Stimulated activated CD4-positive, alpha-beta T cell treated with anti-CD3 and anti-CD28 coated beads, Interleukin-1b, Interleukin-23, amount 100 ng/mL, for 48 hours (primary cell): ENCODE measurements around the gene SS18L1.

Source experiments
- DNase-seq: peaks from one replicate; pipeline ENCODE4 v3.0.0-alpha.2; 2020

The SS18L1 gene

DNA sequence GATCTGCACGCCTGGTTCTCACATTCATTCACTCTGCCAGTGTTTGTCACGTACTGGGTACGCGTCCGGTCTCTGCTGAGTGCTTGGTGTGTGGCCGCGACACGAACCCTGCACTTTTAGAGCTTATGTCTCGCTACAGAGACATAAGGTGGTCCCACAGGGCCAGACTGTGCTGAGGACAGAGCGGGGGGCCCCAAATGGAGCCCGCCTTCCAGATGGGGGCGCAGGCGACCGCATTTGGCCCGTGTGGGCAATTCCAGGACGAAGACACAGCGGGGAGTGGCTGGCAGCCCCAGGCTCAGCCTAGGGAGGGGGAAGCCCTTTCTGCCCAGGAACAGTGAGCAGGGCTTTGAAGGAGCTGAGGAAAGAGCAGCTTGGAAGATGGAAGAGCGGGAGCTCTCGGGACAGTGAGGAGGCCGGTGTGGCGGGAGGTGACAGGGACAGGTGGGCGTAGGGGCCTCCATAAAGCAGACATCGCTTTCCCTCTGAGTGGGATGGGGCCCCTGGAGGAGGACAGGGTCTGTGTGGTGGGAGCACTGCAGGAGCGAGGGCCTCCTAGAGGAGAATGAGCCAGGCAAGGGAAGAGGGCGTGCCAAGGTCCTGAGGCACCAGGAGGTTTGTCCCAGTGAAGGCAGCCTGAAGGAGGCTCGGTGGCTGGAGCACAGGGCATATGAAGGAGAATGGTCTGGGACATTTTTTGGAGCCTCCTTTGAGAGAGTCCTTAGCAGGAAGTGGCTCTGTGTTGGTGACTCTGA, 31.5 kb downstream of the SS18L1 start:
- no peak for DNase-seq

DNA sequence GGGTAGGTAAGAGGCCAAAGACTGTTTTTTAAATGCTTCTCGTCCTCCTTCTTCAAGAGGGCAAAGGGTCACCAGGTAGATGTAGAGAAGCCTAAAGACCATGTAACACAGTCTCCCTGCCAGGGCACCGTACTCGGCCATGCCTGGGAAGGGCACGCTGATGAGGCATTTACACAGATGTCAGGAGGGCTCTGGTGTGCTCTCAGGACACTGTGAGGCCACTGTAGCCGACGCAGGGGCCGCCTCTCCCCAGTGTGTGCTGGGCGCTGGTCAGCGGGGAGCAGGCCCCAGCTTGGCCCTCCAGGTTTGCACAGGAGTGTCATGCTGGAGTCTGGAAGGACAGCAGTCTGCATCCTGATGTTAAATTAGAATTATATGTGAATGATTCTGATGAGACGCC, 32.1 kb downstream of the SS18L1 start:
- DNase-seq, result no peak

DNA sequence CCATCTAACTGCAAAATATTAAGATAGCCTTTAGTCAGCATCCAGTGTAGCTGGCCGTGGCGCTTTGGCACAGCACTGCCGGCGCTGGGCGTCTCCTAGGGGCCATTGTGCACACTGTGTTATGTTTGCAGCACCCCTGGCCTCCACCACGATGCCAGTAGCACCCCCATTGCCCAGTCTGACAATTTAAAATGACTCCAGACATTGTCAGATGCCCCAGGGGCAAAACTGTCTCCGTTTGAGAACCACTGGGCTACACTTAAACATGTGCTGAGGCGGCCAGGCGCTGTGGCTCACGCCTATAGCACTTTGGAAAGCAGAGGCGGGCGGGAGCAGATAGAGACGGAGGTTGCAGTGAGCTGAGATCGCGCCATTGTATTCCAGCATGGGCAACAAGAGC, 33.3 kb downstream of the SS18L1 start:
- no peak for DNase-seq

DNA sequence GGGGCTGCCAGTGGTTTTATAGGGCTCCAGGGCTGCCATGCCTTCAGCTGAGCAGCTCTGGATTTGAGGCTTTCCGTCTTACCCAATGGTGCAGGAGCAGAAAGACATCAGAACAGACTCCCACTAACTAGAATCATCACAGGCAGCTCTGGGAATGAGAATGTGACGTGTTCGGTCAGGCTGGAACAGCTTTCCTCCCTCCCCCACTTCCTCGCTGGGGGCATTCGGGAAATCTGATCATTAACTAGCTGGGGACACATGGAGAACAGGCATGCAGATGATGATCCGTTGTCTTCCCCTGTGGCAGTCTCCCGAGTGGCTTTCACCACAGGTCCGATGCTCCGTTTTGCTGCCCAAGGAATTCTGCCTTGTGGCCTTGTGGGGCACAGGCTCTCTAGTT, 33.7 kb downstream of the SS18L1 start:
- DNase-seq, result no peak

DNA sequence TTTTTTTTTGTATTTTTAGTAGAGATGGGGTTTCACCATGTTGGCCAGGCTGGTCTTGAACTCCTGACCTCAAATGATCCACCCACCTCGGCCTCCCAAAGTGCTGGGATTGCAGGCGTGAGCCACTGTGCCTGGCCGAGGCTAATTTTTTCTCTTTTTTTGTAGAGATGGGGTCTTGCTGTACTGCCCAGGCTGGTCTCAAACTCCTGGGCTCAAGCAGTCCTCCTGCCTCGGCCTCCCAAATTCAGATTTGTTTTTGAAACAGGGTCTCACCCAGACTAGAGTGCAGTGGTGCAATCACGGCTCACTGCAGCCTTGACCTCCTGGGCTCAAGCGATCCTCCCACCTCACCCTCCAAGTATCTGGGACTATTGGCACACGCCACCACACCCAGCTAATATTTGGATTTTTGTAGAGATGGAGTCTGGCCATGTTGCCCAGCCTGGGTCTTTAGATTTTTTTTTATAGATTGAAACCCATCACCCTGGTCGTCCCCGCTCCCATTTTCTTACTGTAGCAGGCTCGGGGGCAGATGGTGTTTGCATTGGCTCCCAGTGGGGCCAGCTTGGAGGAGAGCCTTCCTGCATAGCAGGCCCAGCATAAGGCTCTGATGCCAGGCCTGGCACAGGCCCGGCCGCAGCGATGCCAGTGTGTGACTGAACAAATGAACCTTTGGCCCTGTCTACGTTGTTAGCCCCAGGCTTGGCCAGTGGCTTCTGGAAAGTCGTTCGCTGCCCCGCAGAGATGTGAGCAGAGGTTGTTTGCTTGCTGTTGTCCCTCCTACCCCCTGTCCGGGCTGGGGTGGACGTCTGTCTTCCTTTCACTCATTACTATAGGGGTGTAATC, 35.0 kb downstream of the SS18L1 start:
- DNase-seq, result no peak

DNA sequence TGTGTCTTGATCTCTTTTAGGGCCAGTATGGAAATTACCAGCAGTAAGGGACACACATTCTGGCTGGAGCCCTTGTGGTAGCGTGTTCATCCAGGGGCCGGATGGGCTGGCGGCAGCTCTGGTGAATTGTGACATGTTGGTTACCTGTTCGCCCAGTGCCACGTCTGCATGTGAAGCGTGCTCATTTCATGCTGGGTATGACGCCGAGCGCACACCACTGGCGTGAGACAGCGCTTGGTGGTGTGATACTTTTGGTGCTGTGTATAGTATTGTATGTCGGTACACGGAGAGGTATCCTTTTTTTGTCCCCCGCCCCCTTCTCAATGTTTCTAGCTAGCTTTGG, 35.6 kb downstream of the SS18L1 start:
- DNase-seq, result no peak

DNA sequence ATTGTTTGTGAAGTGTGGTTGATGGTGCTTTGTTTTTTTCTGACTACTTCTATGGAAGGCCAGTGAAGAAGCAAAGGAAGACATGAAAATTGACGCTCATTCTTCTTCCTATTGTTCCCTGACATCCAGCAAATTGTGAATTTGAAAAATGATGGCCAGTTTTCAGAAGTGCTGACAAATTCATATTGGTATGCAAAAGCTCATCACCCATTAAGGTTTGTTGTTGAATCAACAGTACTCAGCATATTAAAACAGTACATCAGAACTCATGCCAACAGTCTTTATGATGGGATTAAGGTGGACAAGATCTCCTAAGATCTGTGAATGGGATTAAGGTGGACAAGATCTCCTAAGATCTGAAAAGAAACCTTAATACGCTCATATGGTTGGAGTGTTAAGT, 38.2 kb downstream of the SS18L1 start:
- no peak for DNase-seq

DNA sequence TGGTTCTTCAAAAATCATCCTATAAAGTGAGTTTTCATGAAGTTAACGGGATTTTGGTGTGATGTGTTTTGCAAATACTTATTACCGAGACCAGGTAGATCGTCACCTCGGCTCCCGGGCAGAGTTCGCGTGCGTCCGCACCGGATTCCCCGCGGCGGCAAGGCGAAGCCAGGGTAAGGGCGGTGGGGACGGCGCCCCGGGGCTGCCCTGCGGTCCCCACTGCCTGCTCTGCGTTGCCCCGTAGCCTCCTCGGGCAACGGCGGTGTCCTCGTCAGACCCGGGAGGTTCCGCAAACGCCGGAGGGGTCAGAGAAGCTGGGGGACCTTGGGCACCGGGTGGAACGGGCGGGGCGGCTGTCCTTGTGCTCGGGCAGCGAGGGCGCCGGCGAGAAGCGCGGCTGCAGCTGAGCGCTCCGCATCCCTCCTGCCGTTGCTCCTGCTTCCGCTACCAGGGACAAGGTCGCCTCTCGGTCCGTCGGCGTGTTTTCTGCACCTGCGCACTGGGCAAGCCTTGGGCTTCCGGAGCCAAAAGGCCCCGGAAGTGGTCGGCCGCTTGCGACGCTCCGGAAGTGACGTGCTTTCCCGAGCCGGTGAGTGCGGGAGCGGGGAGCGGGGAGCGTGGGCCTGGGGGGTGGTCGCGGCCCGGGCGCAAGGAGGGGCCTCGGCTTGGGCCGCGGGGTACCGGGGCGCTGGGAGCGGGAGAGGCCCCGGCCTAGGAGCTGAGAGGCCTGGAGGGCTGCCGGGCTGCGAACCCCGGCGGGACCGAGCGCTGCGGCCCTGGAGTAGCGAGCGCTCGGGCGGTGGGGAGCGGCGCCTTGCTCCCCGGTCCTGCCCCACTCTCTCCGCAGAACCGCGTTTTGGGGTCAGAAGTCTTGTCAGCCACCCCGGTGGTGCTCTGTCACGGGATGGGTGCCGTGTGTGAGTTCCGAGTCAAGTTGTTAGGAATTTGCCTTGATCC, 39.2 kb downstream of the SS18L1 start, which contains the start of gene MTG2:
Gene MTG2 (plus strand): TSS at position 560 of the 957 bp plus-strand sequence. CDS start 10,393 bp downstream, outside the sequence.
- peak; percentile 96 for DNase-seq

DNA sequence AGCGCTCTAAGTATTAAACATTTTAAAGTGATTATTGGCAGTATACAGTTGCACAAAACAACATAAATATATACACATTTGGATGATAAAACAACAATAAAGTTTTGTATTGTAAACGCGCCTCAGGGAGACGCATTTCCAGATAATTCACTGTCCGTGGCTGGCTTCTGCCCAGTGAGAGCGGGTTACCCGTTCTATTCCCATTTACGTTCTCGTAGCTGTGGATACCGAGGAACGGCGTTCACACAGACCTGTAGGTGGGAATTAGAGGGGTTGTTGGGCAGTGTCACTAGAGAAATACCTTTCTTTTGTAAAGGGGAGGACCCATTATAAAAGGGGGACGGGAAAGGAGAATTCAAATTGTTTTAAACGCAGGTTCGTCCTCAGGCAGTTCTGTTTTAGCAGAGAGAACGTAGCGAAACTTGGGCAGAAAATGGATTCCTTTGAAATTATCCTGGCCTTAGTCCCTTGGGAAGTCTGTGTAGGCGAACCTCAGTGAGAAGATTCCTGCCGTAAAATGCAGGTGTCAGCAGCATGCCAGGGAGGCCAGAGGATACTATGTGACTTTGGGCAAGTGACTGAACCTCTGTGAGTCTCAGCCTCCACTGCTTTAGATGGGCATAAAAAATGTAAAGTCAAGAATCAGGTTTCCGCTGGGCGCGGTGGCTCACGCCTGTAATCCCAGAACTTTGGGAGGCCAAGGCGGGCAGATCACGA, 40.0 kb downstream of the SS18L1 start:
- no peak for DNase-seq

DNA sequence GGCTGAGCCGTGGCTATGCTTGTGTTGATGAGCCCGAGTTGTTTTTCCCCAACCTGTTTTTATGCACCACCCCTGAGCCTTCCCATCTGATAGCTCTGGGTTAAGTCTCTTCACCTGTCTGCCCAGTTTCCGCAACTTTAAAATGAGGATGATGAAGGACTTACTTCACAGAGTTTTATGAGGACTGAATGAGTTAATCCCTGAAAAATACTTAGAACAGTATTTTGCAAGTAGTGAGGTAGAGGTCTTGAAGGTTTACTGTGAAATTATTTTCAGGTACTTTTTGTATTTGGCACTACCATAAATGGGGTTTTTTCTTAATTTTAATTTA, 42.5 kb downstream of the SS18L1 start:
- DNase-seq, result no peak

DNA sequence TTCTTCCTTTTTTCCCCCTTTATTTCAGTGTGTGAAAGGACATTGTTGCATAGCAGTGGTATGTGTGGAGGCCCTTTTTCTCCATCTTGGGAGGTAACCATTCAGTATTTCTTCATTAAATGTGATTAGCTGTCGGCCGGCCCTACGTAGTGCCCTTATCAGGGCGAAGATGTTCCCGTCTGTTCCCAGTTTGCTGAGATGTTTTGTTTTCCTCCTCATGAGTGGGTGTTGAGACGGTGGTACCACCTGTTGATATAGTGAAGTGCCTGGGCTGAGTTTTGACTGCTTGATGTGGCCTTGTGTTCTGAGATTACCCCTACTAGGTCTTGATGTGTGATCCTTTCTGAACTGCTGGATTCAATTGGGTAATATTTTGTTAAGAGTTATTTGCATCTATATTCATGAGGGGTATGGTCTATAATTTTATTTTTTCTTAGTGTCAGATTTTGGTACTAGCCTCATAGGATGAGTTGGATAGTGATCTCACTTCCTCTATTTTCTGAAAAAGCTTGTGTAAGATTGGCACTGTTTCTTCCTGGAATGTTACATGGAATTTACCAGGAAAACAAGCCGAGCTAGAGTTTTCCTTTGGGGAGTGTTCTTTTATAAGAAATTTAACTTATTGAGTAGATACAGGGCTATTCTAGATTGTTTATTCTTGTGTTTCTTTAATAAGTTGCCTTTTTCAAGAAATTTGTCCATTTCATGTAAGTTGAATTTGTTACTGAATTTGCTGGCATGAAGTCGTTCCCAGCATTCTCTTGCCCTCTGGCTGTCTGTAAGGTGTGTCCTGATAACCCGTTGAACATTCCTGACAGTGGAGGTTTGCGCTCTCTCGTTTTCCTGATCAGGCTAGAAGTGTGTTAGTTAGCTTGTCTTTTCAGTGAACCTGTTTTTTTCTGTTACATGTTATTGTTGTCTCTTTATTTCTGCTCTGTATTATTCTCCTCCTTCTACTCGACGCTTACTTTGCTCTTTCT, 43.6 kb downstream of the SS18L1 start:
- DNase-seq, result no peak

DNA sequence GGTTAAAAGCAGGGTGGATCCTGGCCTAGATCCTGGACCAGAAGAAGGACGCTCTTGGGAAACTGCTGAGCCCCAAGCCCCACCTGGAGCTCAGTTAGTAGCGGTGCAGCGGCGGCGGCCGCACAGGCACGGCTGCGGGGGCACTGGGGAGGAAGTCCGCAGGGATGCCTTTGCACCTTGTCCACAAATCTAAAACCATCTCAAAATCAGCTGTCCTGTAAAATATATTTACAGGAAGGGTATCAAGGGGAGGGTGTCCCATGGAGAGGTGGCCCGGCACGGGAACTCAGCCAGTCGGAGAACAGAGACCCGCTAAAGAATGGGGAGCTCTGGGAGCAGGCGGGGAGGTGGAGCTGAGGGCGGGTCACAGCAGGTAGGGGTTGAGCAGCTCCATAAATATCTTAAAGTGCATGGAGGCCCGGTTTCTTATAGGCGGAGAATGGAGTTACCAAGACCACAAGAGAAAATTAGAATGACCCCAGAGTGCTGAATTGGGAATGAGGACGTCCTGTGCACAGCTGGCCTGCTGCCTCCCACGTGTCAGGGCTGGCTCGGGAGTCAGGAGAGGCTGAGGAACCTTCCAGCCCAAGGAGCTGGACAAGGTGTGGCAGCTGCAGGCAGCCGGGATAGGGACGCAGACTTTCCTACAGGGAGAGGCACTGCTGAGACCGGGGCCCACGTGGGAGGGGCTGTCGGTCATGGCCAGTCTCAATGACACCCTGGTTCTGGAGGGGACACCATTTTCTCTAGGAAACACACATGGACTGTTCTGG, 47.3 kb downstream of the SS18L1 start:
- DNase-seq, result no peak

DNA sequence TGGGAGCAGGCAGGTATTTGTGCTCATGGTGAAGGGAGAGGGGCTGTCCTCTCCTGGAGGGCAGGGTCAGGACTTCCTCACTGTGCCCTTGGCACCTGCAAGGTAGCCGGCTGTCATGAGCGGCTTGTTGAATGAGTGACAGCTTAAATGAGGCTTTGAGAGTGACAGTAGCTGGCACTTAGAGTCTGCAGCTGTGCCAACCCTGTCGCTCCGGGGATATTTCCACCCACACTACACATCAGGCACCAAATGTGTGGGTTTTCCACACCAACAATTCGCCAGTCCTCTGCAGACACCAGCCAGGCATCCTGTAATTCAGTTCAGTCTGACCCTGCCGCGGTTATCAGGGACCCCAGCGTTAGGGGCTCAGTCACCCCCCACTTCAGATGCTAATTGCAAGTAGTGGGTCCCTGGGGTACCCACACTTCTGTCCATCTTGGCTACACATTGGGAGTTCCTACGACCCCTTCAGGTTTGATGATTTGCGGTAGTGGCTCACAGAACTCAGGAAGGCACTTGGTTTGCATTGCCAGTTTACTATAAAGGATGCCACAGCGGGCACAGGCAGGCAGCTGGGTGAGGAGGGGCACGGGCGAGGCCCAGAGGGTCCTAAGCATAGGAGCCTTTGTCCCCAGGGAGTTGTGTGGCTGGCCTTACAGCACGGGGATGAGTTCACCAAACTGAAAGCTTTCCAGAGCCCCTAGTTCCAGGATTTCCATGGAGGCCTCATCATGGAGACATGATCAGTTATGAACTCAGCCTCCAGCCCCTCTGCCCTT, 48.4 kb downstream of the SS18L1 start:
- DNase-seq, result no peak

DNA sequence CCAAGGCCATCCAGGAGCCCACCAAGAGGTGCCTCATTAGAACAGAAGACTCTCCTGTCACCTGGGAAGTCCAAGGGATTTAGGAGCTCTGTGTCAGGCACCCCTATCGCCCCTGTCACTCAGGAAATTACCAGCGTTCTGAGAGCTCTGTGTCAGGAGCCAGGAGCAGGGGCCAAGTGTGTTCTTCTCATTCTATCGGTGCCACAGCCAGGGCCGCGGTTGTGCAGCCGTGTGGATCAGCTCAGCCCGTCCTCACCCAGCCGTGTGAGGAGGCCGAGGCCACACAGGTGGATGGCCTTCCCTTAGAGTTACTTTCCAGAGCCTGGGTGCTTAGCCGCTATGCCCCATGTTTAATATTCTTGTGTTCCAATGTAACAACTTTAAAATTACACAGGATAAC, 49.1 kb downstream of the SS18L1 start:
- DNase-seq, result no peak

DNA sequence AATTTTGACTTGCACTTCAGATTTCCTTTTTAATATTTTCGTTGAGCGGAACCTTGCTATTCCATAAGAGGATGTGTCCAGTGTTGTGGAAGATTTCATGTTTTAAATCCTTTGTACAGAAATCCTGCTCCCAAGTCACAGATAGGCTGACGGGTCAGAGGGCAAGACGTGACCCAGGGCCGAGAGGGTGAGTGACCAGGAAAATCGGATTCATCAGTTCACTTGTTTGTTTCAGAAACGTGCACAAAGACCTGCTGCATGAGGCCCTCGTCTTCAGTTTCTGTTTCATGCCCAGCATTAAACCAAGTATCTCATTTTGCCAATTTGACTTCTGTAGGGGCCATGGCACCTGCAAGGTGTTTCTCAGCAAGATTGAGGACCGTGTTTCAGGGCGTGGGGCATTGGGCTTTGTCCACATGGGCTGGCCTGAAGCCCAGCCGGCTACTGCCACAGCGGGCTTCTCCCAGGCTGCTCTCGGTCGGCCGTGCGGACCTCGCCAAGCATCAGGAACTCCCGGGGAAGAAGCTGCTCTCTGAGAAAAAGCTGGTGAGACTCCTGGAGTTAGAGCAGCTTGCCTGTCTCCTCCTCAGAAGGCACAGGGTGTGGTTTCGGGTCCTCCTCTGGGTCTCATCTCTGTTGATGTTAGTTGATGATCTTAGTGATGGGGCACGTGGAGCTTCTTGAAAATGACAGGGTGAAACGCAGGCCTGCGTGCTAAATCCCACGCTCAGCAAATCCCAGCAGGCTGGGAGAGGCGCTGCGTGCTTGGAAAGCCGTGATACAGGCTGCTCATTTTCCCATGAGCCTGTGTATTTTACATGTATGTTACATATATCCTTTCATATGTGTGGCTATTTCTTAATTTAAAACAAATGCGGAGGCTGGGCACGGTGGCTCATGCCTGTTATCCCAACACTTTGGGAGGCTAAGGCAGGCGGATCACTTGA, 49.8 kb downstream of the SS18L1 start:
- DNase-seq, result no peak

DNA sequence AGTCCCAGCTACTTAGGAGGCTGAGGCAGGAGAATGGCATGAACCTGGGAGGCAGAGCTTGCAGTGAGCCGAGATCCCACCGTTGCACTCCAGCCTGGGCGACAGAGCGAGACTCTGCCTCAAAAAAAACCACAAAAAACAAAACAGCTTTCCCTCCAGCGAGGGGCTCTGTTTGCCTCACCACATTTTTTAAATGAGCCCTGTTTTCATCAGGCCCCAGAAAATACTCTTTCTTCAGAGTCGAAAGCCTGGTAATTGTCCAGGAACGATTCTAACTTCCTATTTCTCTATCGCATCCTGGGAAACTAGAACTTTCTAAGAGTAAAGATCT, 51.5 kb downstream of the SS18L1 start:
- DNase-seq, result no peak

DNA sequence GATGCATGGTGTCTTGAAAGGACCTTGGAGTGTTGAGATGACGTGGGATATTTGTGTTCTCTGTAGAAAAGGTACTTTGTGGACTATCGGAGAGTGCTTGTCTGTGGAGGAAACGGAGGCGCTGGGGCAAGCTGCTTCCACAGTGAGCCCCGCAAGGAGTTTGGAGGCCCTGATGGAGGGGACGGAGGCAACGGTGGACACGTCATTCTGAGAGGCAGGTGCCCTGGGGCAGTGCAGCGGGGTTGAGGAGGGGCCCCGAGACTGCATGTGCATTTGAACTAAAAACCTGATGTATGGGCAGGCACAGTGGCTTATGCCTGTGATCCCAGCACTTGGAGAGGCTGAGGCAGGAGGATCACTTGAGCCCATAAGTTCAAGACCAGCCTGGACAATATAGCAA, 52.2 kb downstream of the SS18L1 start:
- DNase-seq, result no peak

DNA sequence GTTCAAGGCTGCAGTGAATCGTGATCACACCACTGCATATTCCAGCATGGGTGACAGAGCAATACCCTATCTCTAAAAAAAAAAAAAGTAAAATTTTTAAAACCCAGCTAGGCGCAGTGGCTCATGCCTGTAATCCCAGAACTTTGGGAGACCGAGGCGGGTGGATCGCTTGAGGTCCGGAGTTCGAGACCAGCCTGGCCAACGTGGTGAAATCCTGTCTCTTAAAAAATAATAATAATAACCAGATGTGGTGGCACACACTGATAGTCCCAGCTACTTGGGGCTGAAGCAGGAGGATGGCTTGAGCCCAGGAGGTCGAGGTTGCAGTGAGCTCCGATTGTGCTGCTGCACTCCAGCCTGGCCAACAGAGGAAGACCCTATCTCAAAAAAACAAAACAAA, 52.7 kb downstream of the SS18L1 start:
- DNase-seq, result no peak

DNA sequence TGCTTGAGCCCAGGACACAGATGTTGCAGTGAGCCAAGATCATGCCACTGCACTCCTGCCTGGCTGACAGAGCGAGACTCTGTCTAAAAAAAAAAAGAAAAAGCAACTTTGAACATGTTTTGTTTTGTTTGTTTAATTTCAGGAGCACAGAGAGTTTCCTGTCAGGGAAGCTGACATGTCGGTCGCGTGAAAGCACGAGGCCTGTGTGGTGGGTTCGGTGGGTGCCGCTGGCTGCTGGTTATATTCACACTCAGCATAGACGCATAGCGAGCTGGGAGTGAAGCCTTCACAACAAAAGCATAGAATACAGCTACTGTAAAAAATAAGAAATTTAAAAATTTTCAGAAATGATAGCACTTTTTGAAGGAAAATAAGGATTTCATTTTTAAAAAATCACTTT, 53.7 kb downstream of the SS18L1 start:
- no peak for DNase-seq
